GM12891 (cell line): ENCODE results near the gene IFI35.
A peak's percentile ranks its signal among the peaks of the same experiment; 100 is the strongest.

Experiments
- POLR2A ChIP-seq: IDR thresholded peaks from 2 replicates; pipeline ENCODE4 v1.6.1; 2011; ENCODE audit warnings: low read depth, low read length, control low read depth
- POLR2AphosphoS5 ChIP-seq: IDR thresholded peaks from 2 replicates; pipeline ENCODE4 v1.6.1; 2011; ENCODE audit warnings: low read depth, low read length, control low read depth

DNA sequence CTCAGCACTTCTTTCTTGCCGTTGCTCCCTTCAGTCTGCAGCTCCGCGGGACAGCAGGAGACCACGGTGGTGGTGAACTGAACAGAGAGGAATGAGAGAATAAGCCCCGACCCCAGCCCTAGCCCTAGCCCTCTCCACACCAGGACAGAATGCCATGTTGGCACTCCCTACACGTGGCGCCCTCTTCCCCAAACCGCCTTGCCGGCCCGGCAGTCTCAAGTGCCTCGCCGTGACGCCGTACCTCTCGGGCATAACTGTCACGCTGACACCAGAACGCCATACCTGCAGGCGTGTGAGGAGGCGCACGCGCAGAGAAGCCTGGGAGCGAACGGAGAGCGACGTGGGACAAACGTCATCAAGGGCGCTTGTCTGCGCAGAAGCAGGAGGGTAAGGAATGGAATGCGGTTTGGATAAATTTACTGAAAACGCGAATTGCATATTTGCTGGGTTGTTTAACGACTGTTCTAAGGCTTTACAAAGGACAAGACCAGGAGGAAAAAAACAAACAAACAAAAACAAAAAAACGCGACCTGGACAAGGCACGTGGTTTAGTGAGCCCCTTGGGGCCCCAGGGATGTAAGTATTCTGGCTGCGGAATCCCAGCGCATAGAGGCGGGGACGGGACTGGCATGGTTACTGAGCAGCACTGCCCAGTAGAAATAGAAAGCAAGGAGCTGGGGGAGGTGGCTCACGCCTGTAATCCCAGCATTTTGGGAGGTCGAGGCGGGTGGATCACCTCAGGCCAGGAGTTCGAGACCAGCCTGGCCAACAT, 42.2 kb upstream of the IFI35 start, which contains the start of gene AARSD1:
- TF ChIP-seq POLR2AphosphoS5 = peak; percentile 89
- peak; percentile 91 for TF ChIP-seq POLR2A
